HFF-Myc (cell line): Measurements from ENCODE around the gene SHC1.

Experiments used
- DNase-seq: peaks from one replicate; pipeline ENCODE4 v3.0.0-alpha.2; 2011; ENCODE audit warnings: low read depth; ENCODE audit errors: extremely low read depth
- H3K4me3 ChIP-seq: replicated peaks from 2 replicates; pipeline ENCODE4 v1.5.1; 2011; ENCODE audit warnings: low read depth, mild to moderate bottlenecking, control low read depth, low read length
- CTCF ChIP-seq: IDR thresholded peaks from 2 replicates; pipeline ENCODE4 v1.5.1; 2012; ENCODE audit warnings: mild to moderate bottlenecking, low read depth, low read length, control low read depth; ENCODE audit errors: missing control alignments

The SHC1 gene

GRCh38 chr1:154925335-154926170, 45.0 kb downstream of the SHC1 start:
- H3K4me3 ChIP-seq = no peak overlapping the region
- no peak for TF ChIP-seq CTCF
- no peak for DNase-seq

DNA sequence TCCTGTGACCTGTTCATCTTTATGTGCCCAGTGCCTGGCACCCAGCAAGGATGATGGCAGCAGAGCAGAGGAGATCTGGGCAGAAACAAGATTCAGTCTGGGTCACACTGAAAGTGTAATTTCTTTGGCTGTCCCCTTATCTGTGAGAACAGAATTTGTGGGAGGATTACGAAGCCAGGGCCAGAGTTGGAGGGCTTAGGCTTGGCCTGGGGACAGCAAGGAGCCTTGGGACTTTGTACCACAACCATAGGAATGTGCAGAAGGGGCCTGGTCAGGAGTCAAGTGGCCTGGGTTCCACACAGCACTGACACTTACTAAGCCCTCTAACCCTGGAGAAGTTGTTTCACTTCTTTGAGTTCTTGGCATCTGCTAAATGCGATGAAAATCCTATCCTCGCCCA, 46.9 kb downstream of the SHC1 start:
- no peak for TF ChIP-seq CTCF
- DNase-seq = no peak
- no peak overlapping the region for H3K4me3 ChIP-seq

DNA sequence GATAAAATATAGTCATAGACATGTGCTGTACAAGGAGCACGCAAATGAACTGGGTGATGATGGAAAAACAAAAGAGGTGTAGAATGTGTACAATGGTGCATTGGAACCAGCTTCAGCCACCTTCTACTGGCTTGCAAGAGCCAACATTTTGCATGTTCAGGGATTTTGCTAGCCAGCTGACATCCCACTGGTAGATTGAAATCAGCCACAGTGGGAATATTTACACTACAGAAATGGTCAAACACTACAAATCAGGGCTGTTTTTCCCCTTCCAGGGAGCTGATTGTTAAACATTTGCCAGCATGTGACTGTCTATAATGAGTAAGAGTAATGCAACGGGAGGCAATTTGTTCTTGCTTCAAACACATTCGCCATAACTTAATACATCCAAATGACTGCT, 57.3 kb downstream of the SHC1 start:
- TF ChIP-seq CTCF = no peak
- DNase-seq = no peak
- no peak overlapping the region for H3K4me3 ChIP-seq

DNA sequence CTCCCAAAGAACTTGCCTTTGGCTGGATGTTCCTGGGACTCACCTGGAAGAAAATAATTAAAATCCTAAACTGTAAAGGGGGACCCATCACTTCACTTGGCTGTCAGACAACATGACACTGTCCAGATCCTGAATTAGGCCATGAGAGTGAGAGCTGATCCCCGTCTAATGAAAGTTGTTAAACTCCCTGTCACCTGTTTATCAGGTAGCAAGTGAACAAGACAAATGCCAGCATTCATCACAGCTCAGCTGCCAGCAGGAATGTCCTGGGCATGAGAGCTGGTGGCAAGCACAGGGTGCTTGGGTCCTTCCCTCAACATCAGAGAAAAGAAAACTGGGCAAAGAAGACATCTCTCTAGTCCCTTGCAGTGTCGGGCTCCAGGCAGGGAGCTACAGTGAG, 57.8 kb downstream of the SHC1 start:
- no peak overlapping the region for H3K4me3 ChIP-seq
- TF ChIP-seq CTCF = no peak
- no peak for DNase-seq
